HG03045 (cell line): ENCODE results near the gene IGF2BP2.
"Not testable (repeated sequence)": the region's sequence is repeated elsewhere in the genome, so short reads cannot be mapped to it uniquely, and the experiment has no call there.

ENCODE experiments used
- ATAC-seq: cut with Tn5 transposase; IDR thresholded peaks from one replicate; pipeline ENCODE4 v1.9.1; 2021; ENCODE audit warnings: mild to moderate bottlenecking, moderate library complexity; ENCODE audit not compliant: unreplicated experiment

IGF2BP2 gene

DNA sequence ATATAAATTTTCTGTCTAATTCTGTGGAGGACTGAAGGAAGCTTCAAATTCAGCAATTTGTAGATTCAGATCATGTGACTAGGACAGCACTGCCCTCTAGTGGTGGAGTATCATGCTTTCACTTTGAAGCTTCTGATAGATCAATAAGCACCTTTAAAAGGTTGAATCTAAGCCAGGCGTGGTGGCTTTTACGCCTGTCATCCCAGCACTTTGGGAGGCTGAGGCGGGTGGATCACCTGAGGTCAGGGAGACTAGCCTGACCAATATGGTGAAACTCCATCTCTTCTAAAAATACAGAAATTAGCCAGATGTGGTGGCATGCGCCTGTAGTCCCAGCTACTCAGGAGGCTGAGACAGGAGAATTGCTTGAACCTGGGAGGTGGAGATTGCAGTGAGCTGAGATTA lies 56.3 kb downstream of the IGF2BP2 start:
- not testable (repeated sequence) for ATAC-seq

DNA sequence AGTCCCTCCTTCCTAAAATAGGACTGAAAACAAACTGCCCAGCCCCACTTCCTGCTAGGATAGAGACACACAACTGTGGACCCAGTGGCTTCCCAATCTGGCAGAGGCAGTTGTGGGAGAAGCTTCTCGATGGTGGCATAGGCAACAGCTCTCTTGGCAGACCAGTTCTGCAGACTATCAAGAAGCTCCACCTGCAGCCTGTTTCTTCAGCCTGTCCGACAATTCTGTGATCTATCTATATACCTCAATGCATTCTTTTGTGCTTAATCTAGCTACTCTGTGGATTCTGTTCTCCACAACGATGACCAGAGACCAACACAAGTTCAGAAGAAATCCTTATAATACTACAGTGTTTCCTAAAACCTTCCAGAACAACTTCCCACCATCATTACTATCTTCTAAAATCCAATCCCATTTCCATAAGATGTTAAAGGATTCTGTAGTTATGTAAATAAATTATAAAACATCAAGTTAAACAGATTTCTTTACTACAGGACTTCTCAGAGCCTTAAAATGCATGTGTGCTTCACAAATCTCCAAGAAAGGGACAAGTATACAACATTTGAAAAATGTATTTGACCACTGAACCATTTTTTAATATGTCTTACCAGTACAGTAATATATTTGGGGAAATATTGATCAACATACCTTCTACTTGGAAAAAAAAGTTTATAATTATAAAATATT lies 57.7 kb downstream of the IGF2BP2 start:
- no peak for ATAC-seq

DNA sequence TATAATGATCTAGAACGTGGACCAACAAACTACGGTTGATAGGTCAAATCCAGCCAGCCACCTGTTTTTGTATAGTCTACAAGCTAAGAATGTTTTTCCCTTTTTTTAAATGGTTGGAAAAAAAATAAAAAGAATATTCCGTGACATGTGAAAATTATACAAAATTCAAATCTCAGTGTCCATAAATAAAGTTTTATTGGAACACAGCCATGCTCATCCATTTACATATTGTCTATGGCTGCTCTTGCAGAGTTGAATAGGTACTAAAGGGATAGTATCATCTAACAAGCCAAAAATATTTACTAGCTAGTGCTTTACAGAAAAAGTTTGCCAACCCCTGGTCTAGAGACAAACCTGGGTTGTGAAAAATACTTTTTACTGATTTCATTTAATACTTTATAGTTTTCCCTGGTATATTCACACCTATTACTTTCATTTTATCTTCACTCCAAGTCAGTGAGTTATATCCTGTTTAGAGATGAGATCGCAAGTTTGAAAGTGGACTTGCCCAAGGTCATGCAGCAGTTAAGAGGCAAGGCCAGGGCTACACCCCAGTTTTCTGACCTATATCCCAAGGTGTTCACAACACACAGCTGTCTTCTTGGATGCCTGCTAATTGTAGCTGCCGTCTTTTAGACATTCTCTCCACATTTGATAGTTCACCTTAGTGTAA lies 58.4 kb downstream of the IGF2BP2 start:
- no peak for ATAC-seq

DNA sequence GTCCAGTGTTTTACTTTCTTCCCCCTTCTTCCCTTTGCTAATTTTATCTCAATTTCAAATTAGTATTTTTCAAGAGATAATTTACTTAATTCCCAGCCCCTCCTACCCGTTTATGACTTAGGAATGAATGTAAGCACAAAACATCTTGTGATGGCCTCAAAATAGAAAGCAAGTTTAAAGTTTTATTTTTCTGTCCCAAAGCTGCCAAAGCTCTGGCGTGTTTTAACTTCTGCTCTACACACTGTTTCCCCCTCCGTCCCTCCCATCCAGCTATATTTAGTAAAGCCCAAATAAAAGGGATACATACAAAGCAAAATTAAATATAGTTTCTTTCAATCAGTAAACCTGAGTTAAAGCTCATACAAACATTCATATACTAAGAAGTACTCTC lies 59.9 kb downstream of the IGF2BP2 start:
- ATAC-seq: no peak

DNA sequence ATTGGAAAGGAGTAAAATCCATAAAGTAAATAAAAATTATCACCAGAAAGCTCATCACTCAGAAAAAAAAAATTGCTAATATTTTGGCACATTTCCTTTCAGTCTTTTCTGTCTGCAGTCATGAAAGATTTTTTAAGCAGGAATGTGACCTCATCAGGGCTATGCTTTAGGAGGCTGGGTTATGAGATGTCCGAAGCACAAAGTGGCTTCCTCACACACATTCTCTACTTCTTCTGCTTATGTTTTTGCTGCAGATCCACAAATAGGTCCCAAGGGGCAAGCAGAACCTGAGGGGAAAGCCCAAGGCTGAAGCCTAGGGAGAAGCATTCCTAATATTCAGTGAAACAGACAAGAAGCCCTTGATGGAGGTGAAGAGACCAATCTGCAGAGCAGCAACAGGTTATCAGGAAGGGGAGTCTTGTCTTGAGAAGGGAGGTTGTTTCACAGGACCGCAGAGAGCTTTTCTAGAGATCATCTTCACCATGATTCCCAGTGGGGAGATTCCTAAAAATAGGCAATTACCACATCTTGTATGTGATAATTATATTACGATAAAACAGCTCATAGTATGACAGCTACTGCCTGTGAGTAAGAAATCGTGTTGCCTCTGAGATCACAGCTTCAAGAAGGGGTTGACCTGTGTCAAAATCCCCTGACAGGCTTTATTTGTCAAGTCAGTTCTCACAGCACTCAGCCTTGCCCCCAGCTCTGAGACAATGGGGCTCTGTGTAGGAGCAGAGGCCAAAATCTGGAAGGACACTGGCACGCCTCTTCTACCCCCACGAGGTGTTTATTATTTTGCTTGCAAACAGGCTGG lies 60.5 kb downstream of the IGF2BP2 start:
- no peak for ATAC-seq

DNA sequence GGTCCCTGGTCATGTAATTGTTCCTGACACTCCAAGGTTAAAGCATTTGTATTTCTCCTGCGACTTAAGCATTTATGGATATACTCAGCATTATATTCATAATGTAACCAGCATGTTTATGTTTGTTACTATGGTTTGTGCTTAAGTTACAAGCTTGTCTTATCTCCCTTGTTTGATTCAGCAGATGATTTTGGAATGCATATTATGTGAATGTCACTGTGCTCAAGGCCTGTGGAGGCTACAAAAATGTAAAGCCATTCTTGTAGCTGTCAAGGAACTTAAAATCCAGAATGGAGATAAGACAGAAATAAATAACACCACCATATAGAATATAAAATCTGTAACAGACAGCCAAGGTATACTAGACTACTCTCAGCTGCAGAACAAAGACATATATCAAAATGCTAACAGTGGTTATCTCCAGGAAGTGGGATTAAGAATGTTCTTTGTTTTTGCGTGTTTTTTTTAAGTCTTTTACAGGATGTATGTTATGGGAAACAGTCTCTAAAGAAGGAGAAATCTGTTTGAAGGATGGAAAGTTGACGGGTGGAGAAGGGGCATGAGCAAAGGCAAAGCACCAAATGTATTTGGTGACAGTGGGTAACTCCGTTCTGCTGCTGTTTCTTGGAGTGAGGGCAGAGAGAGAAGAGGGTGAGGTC lies 61.4 kb downstream of the IGF2BP2 start:
- ATAC-seq: no peak

DNA sequence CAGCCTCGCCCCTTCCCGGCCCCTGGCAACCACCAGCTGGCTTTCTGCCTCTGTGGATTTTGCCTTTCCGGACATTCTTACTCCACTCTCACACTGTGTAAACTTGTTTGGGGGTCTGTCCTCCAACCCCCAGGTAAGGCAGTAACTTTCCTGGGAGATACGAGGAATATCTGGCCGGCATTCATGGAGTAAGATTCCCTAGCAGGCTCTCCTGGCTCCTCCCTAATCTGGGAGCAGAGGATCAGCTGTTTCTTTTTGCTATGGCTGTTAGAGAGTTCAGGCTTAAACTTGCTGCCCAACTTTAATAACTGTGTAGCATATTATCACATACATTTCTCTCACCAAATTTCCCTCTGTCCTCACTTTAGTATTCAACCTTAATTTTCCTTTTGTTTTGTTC lies 64.3 kb downstream of the IGF2BP2 start:
- no peak for ATAC-seq

DNA sequence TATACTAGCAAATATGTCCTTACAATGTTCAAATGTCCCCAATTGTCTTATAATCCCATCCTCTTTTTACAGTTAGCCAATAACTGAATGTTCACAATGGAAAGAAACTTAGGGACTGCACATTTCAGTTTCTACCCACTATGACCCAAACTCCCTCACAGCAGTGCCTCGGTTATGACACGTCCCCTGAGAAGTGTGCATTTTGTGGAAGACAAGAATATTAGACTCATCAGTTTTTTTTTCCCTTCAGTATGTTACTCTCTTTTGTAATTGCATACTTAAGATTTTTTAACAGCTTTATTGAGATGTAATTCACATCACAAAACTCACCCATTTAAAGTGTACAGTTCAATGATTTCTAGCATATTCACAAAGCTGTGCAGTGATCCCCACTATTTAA lies 64.8 kb downstream of the IGF2BP2 start:
- ATAC-seq: no peak

DNA sequence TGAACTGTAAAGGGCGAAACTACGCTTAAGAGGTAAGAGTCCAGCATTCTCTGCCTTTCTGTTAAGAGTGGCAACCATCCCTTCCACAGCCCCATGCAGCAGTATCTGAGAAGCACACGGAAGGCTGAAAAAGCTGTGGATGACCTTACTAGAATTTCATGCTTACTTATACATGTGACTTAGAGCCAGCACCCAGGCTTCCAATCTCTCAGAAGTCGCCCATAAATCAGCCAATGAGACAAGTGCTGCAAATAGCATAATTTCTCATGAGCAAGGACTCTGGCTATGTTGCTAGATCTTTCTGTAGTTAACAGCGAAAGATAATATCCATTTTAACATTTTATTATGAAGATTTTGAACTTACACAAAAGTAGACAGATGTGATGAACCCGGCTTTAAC lies 65.3 kb downstream of the IGF2BP2 start:
- no peak for ATAC-seq

DNA sequence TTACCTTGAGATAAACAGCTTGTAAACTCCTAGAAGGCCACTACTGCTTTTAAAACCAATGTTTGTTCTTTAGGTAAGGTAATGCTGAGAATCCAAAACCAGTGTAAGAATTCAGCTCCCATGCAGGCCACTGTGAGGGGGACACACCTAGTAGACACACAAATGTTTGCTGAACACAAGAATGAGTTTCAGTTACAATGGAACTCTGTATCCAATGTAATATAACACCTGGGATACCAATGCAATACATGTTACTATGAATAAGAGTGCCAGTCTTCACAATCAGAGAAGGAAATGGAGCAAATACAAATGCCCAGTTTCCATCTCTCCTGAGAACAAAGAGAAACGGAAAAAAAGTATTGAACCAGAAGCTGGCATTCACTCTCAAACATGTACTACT lies 65.9 kb downstream of the IGF2BP2 start:
- no peak for ATAC-seq

DNA sequence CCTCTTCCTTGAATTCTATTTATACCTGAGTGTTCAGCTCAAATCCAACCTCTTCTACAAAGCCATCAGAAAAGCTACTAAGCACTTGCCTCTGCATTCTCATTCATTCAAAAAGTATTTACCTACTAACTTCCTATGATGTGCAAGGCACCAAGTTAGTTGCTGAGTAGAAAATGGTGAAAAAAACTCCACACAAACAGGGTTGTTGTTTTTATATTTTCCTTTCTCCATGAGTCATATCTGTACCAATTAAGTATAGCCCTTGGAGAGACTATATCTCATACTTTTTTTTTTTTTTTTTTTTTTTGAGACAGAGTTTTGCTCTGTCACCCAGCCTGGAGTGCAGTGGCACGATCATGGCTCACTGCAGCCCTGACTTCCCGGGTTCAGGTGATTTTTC lies 67.7 kb downstream of the IGF2BP2 start:
- no peak for ATAC-seq

DNA sequence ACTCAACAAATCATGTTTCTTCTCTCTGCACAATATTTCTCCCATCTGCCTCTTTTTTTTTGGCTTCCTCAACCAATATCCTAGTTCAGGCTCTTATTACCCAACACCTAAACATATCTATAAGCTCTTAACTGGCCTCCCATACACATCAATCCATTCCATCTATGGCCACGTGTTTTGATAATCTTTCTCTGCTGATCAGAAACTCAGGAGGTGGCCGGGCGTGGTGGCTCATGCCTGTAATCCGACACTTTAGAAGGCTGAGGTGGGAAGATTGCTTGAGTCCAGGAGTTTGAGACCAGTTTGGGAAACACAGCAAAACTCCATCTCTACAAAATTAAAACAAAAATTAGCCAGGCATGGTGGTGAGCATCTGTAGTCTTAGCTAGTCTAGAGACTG lies 68.4 kb downstream of the IGF2BP2 start:
- ATAC-seq: no peak

DNA sequence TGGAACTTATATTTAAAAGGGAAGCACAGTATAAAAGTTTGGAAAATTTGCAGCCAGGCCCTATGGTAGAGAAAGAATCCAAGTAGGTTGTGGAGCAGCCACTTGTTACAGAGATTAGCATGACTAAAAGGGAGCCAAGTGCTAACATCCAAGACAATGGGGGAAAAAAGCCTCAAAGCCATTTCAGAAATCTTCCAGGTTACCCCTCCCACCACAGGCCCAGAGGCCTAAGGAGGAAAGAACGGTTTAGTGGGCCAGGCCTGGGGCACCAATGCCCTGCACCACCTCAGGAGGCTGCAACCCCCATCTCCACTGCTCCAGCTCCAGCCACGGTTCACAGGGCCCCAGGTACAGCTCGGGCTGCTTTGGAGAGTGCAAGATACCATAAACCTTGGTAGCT lies 69.9 kb downstream of the IGF2BP2 start:
- ATAC-seq: no peak

DNA sequence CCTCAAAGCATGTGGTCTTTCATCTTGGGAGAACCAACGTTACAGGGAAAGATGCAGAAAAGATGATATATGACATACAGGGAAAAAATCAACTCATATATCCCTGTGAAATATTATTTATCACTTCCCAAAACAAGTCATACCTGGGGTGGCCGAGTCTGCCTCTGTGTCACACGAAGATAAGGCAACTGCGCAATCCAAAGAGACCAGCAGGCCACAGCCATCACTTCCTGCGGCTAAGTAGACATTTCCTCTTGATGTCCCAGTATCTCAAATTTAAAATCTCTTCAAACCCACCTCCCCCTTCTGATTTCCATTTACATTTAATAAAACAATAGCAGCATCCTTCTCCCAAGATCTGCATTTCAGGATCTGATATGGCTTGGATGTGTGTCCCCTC lies 71.5 kb downstream of the IGF2BP2 start:
- ATAC-seq: no peak

DNA sequence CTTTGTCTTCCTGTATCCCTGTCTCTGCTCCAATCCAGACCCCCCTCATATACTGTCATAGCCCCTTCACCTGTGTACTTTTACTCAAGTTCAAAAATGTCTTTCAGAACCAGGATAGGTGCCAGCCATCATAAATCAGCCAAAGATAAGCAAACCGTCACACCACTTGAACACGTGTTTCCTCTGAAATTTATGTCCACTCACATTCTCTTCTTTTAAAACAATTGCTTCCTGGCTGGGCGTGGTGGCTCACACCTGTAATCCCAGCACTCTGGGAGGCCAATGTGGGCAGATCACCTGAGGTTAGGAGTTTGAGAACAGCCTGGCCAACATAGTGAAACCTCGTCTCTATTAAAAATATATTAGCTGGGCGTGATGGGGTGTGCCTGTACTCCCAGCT lies 74.1 kb downstream of the IGF2BP2 start:
- no peak for ATAC-seq

DNA sequence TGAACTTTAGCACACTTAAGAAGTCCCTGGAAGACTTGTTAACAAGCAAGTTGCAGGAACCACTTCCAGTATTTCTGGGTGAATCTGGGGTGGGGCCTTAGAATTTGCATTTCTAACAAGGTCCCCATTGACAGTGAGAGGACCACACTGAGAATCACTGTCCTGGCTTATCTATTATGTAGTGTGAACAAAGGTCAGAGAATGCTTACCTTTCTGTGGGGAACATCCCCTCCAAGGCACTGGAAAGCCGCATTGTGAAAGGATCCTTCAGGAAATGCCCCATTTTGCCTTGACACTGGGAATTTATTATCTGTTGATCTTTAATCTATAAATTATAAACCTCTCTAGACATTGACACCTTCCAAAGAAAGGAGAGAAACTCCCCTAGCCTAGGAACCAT lies 74.8 kb downstream of the IGF2BP2 start:
- ATAC-seq: no peak

DNA sequence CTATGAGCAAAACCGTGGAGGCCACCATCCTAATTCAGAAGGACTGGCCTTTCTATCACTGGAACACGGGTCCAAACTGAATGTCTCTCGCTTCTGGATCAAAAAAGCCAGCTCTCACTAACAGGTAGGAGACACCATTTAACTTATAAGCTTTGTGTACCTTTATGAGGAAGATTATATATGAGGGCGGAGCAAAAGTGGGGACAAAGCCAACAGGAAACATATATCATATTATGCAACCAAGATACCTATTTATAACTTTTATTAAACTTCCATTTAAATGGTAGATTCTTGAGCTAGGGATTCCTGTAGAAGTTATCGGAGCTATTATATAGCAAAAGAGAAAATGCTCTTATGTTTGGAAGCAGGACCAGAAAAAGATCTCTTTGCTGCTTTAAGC lies 78.4 kb downstream of the IGF2BP2 start:
- ATAC-seq: no peak

DNA sequence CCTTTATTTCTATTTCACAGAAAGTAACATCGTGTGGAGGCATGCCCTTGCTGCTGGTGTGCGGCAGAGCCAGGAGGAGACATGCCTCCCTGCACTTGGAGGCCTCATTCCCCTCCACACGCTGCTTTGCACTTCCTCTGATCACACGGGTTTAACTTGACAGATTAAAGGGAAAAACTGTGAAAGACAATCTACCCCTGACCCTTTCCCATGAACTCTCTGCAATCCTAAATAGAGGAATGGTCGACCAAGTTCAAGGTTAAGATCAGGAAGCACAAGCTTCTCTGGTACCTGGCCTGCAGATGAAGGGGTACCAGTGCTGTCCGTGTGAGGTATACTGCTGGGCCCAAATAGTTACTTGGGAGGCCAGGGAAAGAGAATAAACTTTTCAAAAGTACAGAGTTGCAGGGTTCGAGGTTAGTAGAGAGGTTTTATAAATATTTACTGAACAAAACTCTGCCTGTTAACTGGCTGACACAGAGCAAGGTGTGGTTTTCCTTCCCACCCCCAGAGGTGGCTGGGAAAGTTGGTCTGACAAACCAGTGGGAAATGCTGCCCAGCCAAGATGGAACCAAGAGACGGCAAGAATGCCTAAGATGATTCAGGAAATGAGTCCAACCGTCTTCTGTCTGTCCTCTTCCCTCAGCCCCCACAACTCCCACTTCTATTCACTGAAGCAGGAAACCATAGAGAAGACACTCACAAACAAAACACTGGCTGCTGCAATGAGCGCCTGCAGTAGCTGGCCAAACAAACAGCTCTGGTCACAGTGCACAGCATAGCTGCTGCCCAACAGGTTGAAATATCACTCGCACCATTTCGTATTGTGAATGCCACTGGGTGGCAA lies 79.6 kb downstream of the IGF2BP2 start:
- ATAC-seq: no peak

DNA sequence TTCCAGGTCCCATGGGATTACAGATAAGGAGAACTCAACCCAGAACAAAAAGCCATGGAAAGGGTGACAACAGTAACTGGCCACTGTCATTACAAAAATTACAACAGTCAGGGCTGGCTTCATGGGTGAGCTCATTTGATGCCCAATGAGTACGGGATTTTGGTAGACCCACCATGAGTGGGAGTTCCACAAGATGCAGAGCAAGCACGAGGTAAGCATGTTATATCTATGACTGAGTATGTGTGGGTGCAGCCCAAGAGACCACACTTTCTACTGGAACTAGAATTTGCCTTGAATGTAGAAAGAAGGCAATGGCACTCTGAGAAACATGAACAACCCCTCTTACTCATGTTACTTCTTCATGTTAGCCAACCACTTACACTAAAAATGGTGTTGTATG lies 83.3 kb downstream of the IGF2BP2 start:
- ATAC-seq: no peak

DNA sequence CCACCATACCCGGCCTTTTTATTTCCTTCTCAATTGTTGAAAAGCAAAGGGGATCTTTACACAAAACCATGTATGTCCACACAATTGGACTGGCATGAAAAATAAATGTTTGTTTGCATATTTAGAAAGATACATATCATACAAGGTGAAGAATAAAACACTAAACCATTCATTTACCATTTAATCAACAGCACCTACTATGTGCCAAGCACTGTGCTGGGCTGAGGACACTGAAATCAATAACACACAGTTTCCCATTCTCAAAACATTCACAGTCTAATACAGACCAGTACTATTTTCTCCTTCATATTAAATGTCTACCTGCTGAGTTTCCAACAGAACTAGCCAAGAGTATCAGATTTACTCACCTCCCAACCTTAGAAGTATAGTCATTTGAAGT lies 84.7 kb downstream of the IGF2BP2 start:
- ATAC-seq: no peak

DNA sequence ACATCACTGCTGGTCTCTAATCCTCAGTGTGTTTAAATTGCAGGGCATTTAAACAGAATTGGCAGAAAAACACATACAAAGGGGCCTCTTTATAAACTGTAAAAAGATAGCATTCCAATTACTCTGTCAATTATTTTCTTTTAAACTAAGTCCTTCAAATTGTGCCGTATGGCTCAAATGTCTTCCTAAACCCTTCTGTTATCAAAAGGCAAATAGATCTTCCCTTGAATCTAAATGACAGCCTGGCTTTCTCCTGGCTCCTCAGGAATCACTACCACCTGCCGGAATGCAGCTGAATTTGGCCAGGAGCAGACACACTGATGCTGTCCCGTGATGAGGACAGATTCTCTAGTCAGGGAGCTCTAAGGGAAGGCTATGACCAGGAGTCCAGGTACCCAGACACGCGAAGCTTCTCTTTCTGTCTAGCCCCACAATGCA lies 85.6 kb downstream of the IGF2BP2 start:
- no peak for ATAC-seq
